ENCODE data around the gene BACH2. TPM values are rescaled to one million over a fixed set of nuclear protein-coding genes. Genes with fewer than 3 reads are reported as not detected.

Gene BACH2
- total and polyA plus RNA-seq, 10 of the 15 experiments (the other 5 are each of a cell fraction or from before 2014, with no cell fraction given): 0.03 to 0.28 (median 0.04) TPM; not detected in 3

GRCh38 chr6:90203672-90204071 lies 93.0 kb downstream of the BACH2 start:
- no TSS peak for BruUV-seq (replicated peaks)
- no peaks in the 10 kb centered on the region for H3K36me3 ChIP-seq (ENCODE audit: control insufficient read depth in 2 of 2, insufficient read depth in 2 of 2, low read length in 1 of 2)
- no peaks in the 10 kb centered on the region for H4K20me1 ChIP-seq (ENCODE audit: control insufficient read depth, insufficient read depth)
- no peaks in the 10 kb centered on the region for H3K79me2 ChIP-seq (ENCODE audit: control insufficient read depth, insufficient read depth, low read length)
- no peak for FAIRE-seq
- no peak for ATAC-seq
- no peak overlapping the region for H3K27ac ChIP-seq (ENCODE audit: control insufficient read depth, insufficient read depth)
- H3K9ac ChIP-seq (ENCODE audit: control insufficient read depth, insufficient read depth, low read length): no peak overlapping the region
- ChIA-PET RAD21 (ENCODE audit: unreplicated experiment) (interaction anchor here (0.6 to 0.7 kb wide), 2 partner anchors 9 to 34 kb away, joined by 3 read pairs; no protein-coding TSS in a partner anchor), CTCF (no interaction called here), SMC1A (ENCODE audit: uncharacterized antibody, unreplicated experiment) (interaction anchor here (1.8 kb wide), 1 partner anchor 13 kb away, joined by 4 read pairs; no protein-coding TSS in a partner anchor), POLR2A (no interaction called here)
- H3K4me1 ChIP-seq (ENCODE audit: control insufficient read depth, insufficient read depth, low read length): no peaks in the 10 kb centered on the region
- TF ChIP-seq SUPT20H (IDR thresholded peaks at IDR 0.05; ENCODE audit: borderline replicate concordance, control insufficient read depth, low read depth, low read length) (no peak), BMI1 (IDR thresholded peaks at IDR 0.05; ENCODE audit: borderline replicate concordance) (no peak), KDM1A (IDR thresholded peaks at IDR 0.05; ENCODE audit: borderline replicate concordance) (no peak), POLR2AphosphoS5 (IDR thresholded peaks at IDR 0.05; ENCODE audit: low read length) (no peak), YY1 (IDR thresholded peaks at IDR 0.05; ENCODE audit: low read depth, low read length) (no peak), JUNB (IDR thresholded peaks at IDR 0.05) (no peak), CHD2 (IDR thresholded peaks at IDR 0.05; ENCODE audit: borderline replicate concordance, low read depth, low read length) (no peak), FOS (IDR thresholded peaks at IDR 0.05; ENCODE audit: borderline replicate concordance, extremely low read depth, insufficient read length) (no peak), NRF1 (conservative IDR thresholded peaks at IDR 0.05; ENCODE audit: low read depth, low read length) (no peak), USF2 (IDR thresholded peaks at IDR 0.05; ENCODE audit: borderline replicate concordance, low read depth, low read length) (no peak), SRF (IDR thresholded peaks at IDR 0.05; ENCODE audit: low read depth in 2 of 2, low read length in 2 of 2) (no peak), BCL3 (IDR thresholded peaks at IDR 0.05; ENCODE audit: borderline replicate concordance, insufficient read depth, low read depth, low read length, poor library complexity, severe bottlenecking) (no peak), TCF7 (IDR thresholded peaks at IDR 0.05; ENCODE audit: borderline replicate concordance) (no peak), MEF2A (IDR thresholded peaks at IDR 0.05; ENCODE audit: insufficient read depth, low read depth, low read length) (no peak)
- 63% methylated on average over 5 of the region's 5 CpGs for WGBS (ENCODE audit: insufficient coverage, insufficient replicate concordance, low lambda C conversion rate, missing lambda C conversion rate)
- no peak overlapping the region for H2AFZ ChIP-seq (ENCODE audit: control insufficient read depth, low read depth, low read length)
- DNase-seq (ENCODE audit: low read depth, low spot score): no peak
- no peak overlapping the region for H3K4me2 ChIP-seq (ENCODE audit: control insufficient read depth, insufficient read depth)
- no peak overlapping the region for H3K4me3 ChIP-seq
- intact Hi-C loops (cut with micrococcal nuclease; ENCODE audit: unreplicated experiment): no loop called here
- H3K27me3 ChIP-seq (replicated peaks in 1 of 2; ENCODE audit: control insufficient read depth in 2 of 2, insufficient read depth in 2 of 2, low read length in 1 of 2): no peaks in the 10 kb centered on the region
- H3K9me3 ChIP-seq (replicated peaks; ENCODE audit: control insufficient read depth, insufficient read depth, low read length): no peaks in the 10 kb centered on the region; the same call in 2 of the 3 replicates
- in situ Hi-C loops (cut with MboI): no loop called here
